Heart left ventricle (tissue), 16 donors: ENCODE results near the gene GRIN2C. TPM values are rescaled to one million over a fixed set of nuclear protein-coding genes. Genes with fewer than 3 reads are reported as not detected.

Source experiments
- ATAC-seq, 4 donors: fragments of 200-7000 bp; cut with Tn5 transposase; one replicate each; pipeline ENCODE4 v1.9.1; 2020 to 2022; ENCODE audit warnings: moderate library complexity in 4 of 4, mild to moderate bottlenecking in 3 of 4, moderate number of reproducible peaks in 1 of 4
- DNase-seq, 5 donors: peaks; one replicate each; pipeline ENCODE4 v3.0.0-alpha.2; 2020
- H3K27ac ChIP-seq, 12 donors: fragments of 200-600 bp; sonication (generic) in 4 of 12; one replicate each; pipeline versions ENCODE4 v1.5.0 to v1.8.0; 2016 to 2022; ENCODE audit warnings: mild to moderate bottlenecking in 2 of 12
- H3K27me3 ChIP-seq, 9 donors: fragments of 200-600 bp; sonication (generic) in 2 of 9; one replicate each; pipeline versions ENCODE4 v1.5.1 to v1.8.0; 2016 to 2022; ENCODE audit warnings: mild to moderate bottlenecking in 3 of 9
- H3K36me3 ChIP-seq, 9 donors: fragments of 200-600 bp; sonication (generic) in 2 of 9; one replicate each; pipeline versions ENCODE4 v1.5.0 to v1.8.0; 2018 to 2022; ENCODE audit warnings: mild to moderate bottlenecking in 2 of 9
- H3K4me1 ChIP-seq, 12 donors: fragments of 200-600 bp; sonication (generic) in 4 of 12; one replicate each; pipeline versions ENCODE4 v1.5.0 to v1.8.0; 2016 to 2022; ENCODE audit warnings: mild to moderate bottlenecking in 3 of 12
- H3K4me3 ChIP-seq, 12 donors: fragments of 200-600 bp; sonication (generic) in 4 of 12; one replicate each; pipeline versions ENCODE4 v1.5.0 to v1.8.0; 2017 to 2022; ENCODE audit warnings: mild to moderate bottlenecking in 9 of 12, moderate library complexity in 4 of 12
- H3K9me3 ChIP-seq, 12 donors: fragments of 200-600 bp; sonication (generic) in 4 of 12; one replicate each; pipeline versions ENCODE4 v1.5.0 to v1.8.0; 2016 to 2022; ENCODE audit warnings: mild to moderate bottlenecking in 1 of 12
- CTCF ChIP-seq, 12 donors: fragments of 200-600 bp; sonication (generic) in 4 of 12; IDR thresholded peaks; one replicate each; pipeline versions ENCODE4 v1.5.0 to v1.8.0; 2018 to 2022; ENCODE audit warnings: antibody characterized with exemption in 12 of 12, mild to moderate bottlenecking in 5 of 12
- POLR2A ChIP-seq, 2 donors: fragments of 450-650 bp; IDR thresholded peaks; one replicate each; pipeline ENCODE4 v1.6.1; 2017; ENCODE audit warnings: antibody characterized with exemption in 2 of 2, mild to moderate bottlenecking in 2 of 2, moderate library complexity in 2 of 2
- WGBS, 4 donors: extraction: QIAGEN DNeasy Blood & Tissue Kit in 2 of 4; methylation state at CpG; one replicate each; pipeline versions ENCODE4 v1.1.5 to v1.1.7; 2013 to 2018; 5-methylcytosine and 5-hydroxymethylcytosine counted together
- intact Hi-C, 10 donors: fragments of 100-400 bp; cut with DNase I; formaldehyde crosslinking; loops; one replicate each; pipeline versions ENCODE4 v1.11.1 to v1.14.2; 2022
- polyA plus RNA-seq, 2 donors: library from polyadenylated mRNA; stranded (reverse); fragments of 200-250 nt; gene quantifications; one replicate each; pipeline ENCODE4 v1.2.3, GENCODE V29; 2013
- total RNA-seq, 9 donors: library from RNA; depleted of rRNA in 2 of 9; stranded (reverse); fragments of >200 nt in 2 of 9; fragmentation: NEBNext Ultra II Directional in 3 of 9; extraction: Animal tissue kit (Norgen Biotek cat#: 25700) in 3 of 9; gene quantifications; one replicate each; pipeline versions ENCODE4 v1.1.0 to v1.2.4, GENCODE V29; 2016 to 2023
- donor health status: ischemic (EF 13 %, LVEDD 7.1; RV severe dilation, severe dysfunction).
- donor health status: healthy with polysubstance abuse.
- donor health status: DM: no; HTN: yes; CAD: no.
- donor health status: DM: no; HTN: no; CAD: no.
- donor health status: ischemic (EF 25% LVEDD 6.9; RV normal size, moderate dysfunction).
- donor health status: ischemic (EF 25% LVEDD 5.7; RV mildly dilated, moderate dysfunction).
- donor health status: healthy.
- donor health status: DM: yes; HTN: yes; CAD: no.
- donor health status: ischemic (EF 35%, LVEDD 5.7; RV mildly dilated, moderate dysfunction).
- donor health status: nonischemic (EF 11% LVEDD 7.7; RV severe dilation, severe dysfunction).
- donor health status: DM: yes; HTN: yes; CAD: no.
- donor health status: PGD.
- donor health status: ischemic (EF 29% LVEDD 5.4; RV normal size, mild dysfunction).
- donor health status: nonischemic (EF 23%, LVEDD 6.1; RV moderate dilation, normal function).

GRIN2C gene
- total and polyA plus RNA-seq, 11 donors = 0.09 to 3.1 (median 0.40) TPM

GRCh38 chr17:74873037-74873873 lies 13.6 kb upstream of the GRIN2C start:
- intact Hi-C loops = no loop called here
- ATAC-seq (peak; percentile 95 to 97 (median 96)), DNase-seq (peak; percentile 99 to 100 (median 99))
- Histone ChIP-seq H3K4me1 (peaks cover 3 to 38% (median 19%) of the 10 kb centered on the region in 12 donors), H3K4me3 (peak overlapping the region; percentile 45 to 78 (median 68)), H3K27me3 (no peaks in the 10 kb centered on the region), H3K9me3 (no peaks in the 10 kb centered on the region), H3K36me3 (no peaks in the 10 kb centered on the region), H3K27ac (peak overlapping the region; percentile 59 to 92 (median 88))
- TF ChIP-seq POLR2A (IDR thresholded peaks at IDR 0.05) = peak; percentile 86 to 96
- no peak for TF ChIP-seq CTCF (IDR thresholded peaks at IDR 0.05)
- 0 to 2% (median 0%) methylated on average over 18 to 55 of the region's 55 CpGs for WGBS, 4 donors

- no peak for DNase-seq
- peak within 1 kb of the TSS; percentile 59 to 92 (median 88) for H3K27ac ChIP-seq
- ATAC-seq = no peak
- intact Hi-C loops = no loop called here
- H3K36me3 ChIP-seq = no peaks in the 10 kb centered on the region
- H3K4me1 ChIP-seq = peaks cover 3 to 30% (median 14%) of the 10 kb centered on the region in 12 donors
- H3K4me3 ChIP-seq = peak within 1 kb of the TSS; percentile 46 to 78 (median 68)
- H3K9me3 ChIP-seq = no peaks in the 10 kb centered on the region
- 6 to 11% (median 9%) methylated on average over 26 to 38 of the region's 38 CpGs for WGBS, 4 donors
- TF ChIP-seq POLR2A (IDR thresholded peaks at IDR 0.05) = peak in 1 of 2 donors; percentile 74
- no peak for TF ChIP-seq CTCF (IDR thresholded peaks at IDR 0.05)
- no peaks in the 10 kb centered on the region for H3K27me3 ChIP-seq
Measured at GRCh38 chr17:74872313-74873036, 12.8 kb upstream of the GRIN2C start, which contains the start of gene FDXR. FDXR (minus strand) TSS chr17:74872994; CDS start chr17:74872944, 50 bp downstream.

- peak overlapping the region in 4 of 12 donors; percentile 69 to 78 (median 72) for H3K4me3 ChIP-seq
- H3K36me3 ChIP-seq = no peaks in the 10 kb centered on the region
- intact Hi-C loops = no loop called here
- no peak for TF ChIP-seq CTCF (IDR thresholded peaks at IDR 0.05)
- ATAC-seq (no peak), DNase-seq (no peak)
- no peaks in the 10 kb centered on the region for H3K27me3 ChIP-seq
- no peaks in the 10 kb centered on the region for H3K9me3 ChIP-seq
- 78 to 87% (median 82%) methylated on average over 11 of the region's 11 CpGs for WGBS, 4 donors
- H3K27ac ChIP-seq = no peak overlapping the region
- H3K4me1 ChIP-seq = peaks cover 0 to 24% (median 11%) of the 10 kb centered on the region in 12 donors
Measured at GRCh38 chr17:74871356-74872076, 11.8 kb upstream of the GRIN2C start.
